ENCODE results near the gene CAMKK1. TPM values are rescaled to one million over a fixed set of nuclear protein-coding genes. Genes with fewer than 3 reads are reported as not detected.

The CAMKK1 gene
- total and polyA plus RNA-seq, 9 of the 15 experiments (the other 6 are each of a cell fraction or from before 2014, with no cell fraction given): 0.34 to 7.5 (median 4.9) TPM

DNA sequence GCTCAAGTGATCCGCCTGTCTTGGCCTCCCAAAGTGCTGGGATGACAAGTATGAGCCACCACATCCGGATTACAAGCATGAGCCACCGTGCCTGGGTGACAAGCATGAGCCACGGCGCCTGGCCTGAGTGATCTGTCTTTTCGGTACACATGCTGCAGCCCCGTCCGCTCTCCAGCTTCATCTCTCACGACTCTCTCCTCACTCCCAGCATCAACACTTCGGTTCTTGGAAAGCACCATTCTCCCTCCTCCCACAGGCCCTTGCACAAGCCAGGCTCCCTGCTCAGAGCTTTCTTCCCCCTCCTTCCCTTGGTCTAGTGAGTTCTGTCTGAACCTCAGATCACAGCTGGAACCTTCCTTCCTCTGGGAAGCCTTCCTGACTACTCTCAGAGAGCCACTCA is 40.3 kb downstream of the CAMKK1 start (continued):
- TF ChIP-seq, protein P1, sequence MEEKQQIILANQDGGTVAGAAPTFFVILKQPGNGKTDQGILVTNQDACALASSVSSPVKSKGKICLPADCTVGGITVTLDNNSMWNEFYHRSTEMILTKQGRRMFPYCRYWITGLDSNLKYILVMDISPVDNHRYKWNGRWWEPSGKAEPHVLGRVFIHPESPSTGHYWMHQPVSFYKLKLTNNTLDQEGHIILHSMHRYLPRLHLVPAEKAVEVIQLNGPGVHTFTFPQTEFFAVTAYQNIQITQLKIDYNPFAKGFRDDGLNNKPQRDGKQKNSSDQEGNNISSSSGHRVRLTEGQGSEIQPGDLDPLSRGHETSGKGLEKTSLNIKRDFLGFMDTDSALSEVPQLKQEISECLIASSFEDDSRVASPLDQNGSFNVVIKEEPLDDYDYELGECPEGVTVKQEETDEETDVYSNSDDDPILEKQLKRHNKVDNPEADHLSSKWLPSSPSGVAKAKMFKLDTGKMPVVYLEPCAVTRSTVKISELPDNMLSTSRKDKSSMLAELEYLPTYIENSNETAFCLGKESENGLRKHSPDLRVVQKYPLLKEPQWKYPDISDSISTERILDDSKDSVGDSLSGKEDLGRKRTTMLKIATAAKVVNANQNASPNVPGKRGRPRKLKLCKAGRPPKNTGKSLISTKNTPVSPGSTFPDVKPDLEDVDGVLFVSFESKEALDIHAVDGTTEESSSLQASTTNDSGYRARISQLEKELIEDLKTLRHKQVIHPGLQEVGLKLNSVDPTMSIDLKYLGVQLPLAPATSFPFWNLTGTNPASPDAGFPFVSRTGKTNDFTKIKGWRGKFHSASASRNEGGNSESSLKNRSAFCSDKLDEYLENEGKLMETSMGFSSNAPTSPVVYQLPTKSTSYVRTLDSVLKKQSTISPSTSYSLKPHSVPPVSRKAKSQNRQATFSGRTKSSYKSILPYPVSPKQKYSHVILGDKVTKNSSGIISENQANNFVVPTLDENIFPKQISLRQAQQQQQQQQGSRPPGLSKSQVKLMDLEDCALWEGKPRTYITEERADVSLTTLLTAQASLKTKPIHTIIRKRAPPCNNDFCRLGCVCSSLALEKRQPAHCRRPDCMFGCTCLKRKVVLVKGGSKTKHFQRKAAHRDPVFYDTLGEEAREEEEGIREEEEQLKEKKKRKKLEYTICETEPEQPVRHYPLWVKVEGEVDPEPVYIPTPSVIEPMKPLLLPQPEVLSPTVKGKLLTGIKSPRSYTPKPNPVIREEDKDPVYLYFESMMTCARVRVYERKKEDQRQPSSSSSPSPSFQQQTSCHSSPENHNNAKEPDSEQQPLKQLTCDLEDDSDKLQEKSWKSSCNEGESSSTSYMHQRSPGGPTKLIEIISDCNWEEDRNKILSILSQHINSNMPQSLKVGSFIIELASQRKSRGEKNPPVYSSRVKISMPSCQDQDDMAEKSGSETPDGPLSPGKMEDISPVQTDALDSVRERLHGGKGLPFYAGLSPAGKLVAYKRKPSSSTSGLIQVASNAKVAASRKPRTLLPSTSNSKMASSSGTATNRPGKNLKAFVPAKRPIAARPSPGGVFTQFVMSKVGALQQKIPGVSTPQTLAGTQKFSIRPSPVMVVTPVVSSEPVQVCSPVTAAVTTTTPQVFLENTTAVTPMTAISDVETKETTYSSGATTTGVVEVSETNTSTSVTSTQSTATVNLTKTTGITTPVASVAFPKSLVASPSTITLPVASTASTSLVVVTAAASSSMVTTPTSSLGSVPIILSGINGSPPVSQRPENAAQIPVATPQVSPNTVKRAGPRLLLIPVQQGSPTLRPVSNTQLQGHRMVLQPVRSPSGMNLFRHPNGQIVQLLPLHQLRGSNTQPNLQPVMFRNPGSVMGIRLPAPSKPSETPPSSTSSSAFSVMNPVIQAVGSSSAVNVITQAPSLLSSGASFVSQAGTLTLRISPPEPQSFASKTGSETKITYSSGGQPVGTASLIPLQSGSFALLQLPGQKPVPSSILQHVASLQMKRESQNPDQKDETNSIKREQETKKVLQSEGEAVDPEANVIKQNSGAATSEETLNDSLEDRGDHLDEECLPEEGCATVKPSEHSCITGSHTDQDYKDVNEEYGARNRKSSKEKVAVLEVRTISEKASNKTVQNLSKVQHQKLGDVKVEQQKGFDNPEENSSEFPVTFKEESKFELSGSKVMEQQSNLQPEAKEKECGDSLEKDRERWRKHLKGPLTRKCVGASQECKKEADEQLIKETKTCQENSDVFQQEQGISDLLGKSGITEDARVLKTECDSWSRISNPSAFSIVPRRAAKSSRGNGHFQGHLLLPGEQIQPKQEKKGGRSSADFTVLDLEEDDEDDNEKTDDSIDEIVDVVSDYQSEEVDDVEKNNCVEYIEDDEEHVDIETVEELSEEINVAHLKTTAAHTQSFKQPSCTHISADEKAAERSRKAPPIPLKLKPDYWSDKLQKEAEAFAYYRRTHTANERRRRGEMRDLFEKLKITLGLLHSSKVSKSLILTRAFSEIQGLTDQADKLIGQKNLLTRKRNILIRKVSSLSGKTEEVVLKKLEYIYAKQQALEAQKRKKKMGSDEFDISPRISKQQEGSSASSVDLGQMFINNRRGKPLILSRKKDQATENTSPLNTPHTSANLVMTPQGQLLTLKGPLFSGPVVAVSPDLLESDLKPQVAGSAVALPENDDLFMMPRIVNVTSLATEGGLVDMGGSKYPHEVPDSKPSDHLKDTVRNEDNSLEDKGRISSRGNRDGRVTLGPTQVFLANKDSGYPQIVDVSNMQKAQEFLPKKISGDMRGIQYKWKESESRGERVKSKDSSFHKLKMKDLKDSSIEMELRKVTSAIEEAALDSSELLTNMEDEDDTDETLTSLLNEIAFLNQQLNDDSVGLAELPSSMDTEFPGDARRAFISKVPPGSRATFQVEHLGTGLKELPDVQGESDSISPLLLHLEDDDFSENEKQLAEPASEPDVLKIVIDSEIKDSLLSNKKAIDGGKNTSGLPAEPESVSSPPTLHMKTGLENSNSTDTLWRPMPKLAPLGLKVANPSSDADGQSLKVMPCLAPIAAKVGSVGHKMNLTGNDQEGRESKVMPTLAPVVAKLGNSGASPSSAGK (IDR thresholded peaks at IDR 0.05): no peak
- TF ChIP-seq ZNF444 (CRISPR knock-in tag; IDR thresholded peaks at IDR 0.05) (no peak), ZNF436 (CRISPR knock-in tag; IDR thresholded peaks at IDR 0.05) (no peak), L3MBTL2 (IDR thresholded peaks at IDR 0.05) (no peak), FIP1L1 (IDR thresholded peaks at IDR 0.05; ENCODE audit: low read depth, low read length, poor library complexity, severe bottlenecking) (no peak), ATF7 (IDR thresholded peaks at IDR 0.05) (no peak), CEBPG (CRISPR knock-in tag; IDR thresholded peaks at IDR 0.05) (no peak), CEBPG (tag; conservative IDR thresholded peaks at IDR 0.05 in 1 of 2, IDR thresholded peaks at IDR 0.05 in 1 of 2) (no peak), MAZ (CRISPR knock-in tag; conservative IDR thresholded peaks at IDR 0.05 in 1 of 2, IDR thresholded peaks at IDR 0.05 in 1 of 2) (no peak), SRSF3 (IDR thresholded peaks at IDR 0.05; ENCODE audit: insufficient read depth, low read length) (no peak)
- TF ChIP-seq, protein P2, sequence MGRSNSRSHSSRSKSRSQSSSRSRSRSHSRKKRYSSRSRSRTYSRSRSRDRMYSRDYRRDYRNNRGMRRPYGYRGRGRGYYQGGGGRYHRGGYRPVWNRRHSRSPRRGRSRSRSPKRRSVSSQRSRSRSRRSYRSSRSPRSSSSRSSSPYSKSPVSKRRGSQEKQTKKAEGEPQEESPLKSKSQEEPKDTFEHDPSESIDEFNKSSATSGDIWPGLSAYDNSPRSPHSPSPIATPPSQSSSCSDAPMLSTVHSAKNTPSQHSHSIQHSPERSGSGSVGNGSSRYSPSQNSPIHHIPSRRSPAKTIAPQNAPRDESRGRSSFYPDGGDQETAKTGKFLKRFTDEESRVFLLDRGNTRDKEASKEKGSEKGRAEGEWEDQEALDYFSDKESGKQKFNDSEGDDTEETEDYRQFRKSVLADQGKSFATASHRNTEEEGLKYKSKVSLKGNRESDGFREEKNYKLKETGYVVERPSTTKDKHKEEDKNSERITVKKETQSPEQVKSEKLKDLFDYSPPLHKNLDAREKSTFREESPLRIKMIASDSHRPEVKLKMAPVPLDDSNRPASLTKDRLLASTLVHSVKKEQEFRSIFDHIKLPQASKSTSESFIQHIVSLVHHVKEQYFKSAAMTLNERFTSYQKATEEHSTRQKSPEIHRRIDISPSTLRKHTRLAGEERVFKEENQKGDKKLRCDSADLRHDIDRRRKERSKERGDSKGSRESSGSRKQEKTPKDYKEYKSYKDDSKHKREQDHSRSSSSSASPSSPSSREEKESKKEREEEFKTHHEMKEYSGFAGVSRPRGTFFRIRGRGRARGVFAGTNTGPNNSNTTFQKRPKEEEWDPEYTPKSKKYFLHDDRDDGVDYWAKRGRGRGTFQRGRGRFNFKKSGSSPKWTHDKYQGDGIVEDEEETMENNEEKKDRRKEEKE (IDR thresholded peaks at IDR 0.05; ENCODE audit: borderline replicate concordance in 1 of 2, control insufficient read depth in 1 of 2, low read depth in 2 of 2, low read length in 1 of 2): no peak
